A549 (cell line): Measurements from ENCODE around the gene RPL28. TPM values are rescaled to one million over a fixed set of nuclear protein-coding genes. Genes with fewer than 3 reads are reported as not detected.

ENCODE experiments used
- ATAC-seq, 2 experiments: fragments of 200-7000 bp in 1 of 2; fragments of >200 bp in 1 of 2; cut with Nextera tagmentation in 1 of 2; cut with Tn5 transposase in 1 of 2; 3 replicates each; pipeline versions ENCODE4 v1.8.0 to v1.9.1; 2018 to 2020; ENCODE audit warnings: mild to moderate bottlenecking in 1 of 2, moderate library complexity in 1 of 2
- CTCF ChIA-PET: fragments of 300-600 bp; sonication (Branson Sonifier 250); formaldehyde crosslinking; extraction: SDS; loops from one replicate; lab custom pipeline; 2021; ENCODE audit warnings: antibody characterized with exemption, inconsistent platforms; lab: Yijun Ruan, JAX
- POLR2A ChIA-PET: fragments of 350-600 bp; formaldehyde crosslinking; extraction: SDS; loops from one replicate; lab custom pipeline; 2021; ENCODE audit warnings: antibody characterized with exemption, inconsistent platforms; lab: Yijun Ruan, JAX
- DNase-seq, 2 experiments: peaks; one replicate each; pipeline versions ENCODE4 v3.0.0 to v3.0.0-alpha.2; 2011 to 2016; ENCODE audit warnings: low read depth in 1 of 2, low spot score in 1 of 2
- FAIRE-seq: peaks from 2 replicates; lab custom pipeline; 2011; peaks lifted over from hg19 to GRCh38; lab: Jason Lieb, UNC
- H3K27ac ChIP-seq, 2 experiments: fragments of >200 bp; sonication (Bioruptor Twin); formaldehyde crosslinking; 3 replicates each; pipeline ENCODE4 v1.5.1; 2016 to 2017
- H3K4me1 ChIP-seq: fragments of >200 bp; sonication (Bioruptor Twin); formaldehyde crosslinking; 3 replicates; pipeline ENCODE4 v1.6.1; 2016
- H3K4me2 ChIP-seq: fragments of >200 bp; sonication (Bioruptor Twin); formaldehyde crosslinking; 3 replicates; pipeline ENCODE4 v1.6.1; 2016
- H3K4me3 ChIP-seq: fragments of >200 bp; sonication (Bioruptor Twin); formaldehyde crosslinking; 3 replicates; pipeline ENCODE4 v1.5.1; 2016
- H3K9me3 ChIP-seq: fragments of >200 bp; sonication (Bioruptor Twin); formaldehyde crosslinking; 3 replicates; pipeline ENCODE4 v1.6.1; 2016
- BHLHE40 ChIP-seq: IDR thresholded peaks from 2 replicates; pipeline ENCODE4 v1.6.1; 2012; ENCODE audit warnings: low read depth, low read length, inconsistent platforms
- CEBPB ChIP-seq, 2 experiments: fragments of >200 bp in 1 of 2; sonication (Bioruptor Twin) in 1 of 2; formaldehyde crosslinking in 1 of 2; IDR thresholded peaks; 2 replicates each; pipeline ENCODE4 v1.6.1; 2012 to 2016
- FOSB ChIP-seq: fragments of 250-450 bp; sonication (Bioruptor Pico); IDR thresholded peaks from 2 replicates; pipeline ENCODE4 v1.5.0; 2020; ENCODE audit warnings: mild to moderate bottlenecking, moderate library complexity
- FOSL2 ChIP-seq, 2 experiments: fragments of 450-650 bp in 1 of 2; fragments of >200 bp in 1 of 2; sonication (Bioruptor Twin) in 1 of 2; formaldehyde crosslinking; IDR thresholded peaks; 2 replicates each; pipeline versions ENCODE4 v1.5.0 to v1.6.1; 2016 to 2020; ENCODE audit warnings: mild to moderate bottlenecking in 1 of 2, moderate library complexity in 1 of 2
- FOXS1 ChIP-seq: fragments of 250-450 bp; sonication (Bioruptor Pico); IDR thresholded peaks from 2 replicates; pipeline ENCODE4 v1.5.0; 2020; ENCODE audit warnings: mild to moderate bottlenecking, moderate library complexity
- GATA3 ChIP-seq: IDR thresholded peaks from 2 replicates; pipeline ENCODE4 v1.6.1; 2012; ENCODE audit warnings: borderline replicate concordance
- HDAC2 ChIP-seq: fragments of 200-600 bp; sonication (generic); IDR thresholded peaks from 2 replicates; pipeline ENCODE4 v1.6.1; 2016
- HES2 ChIP-seq: fragments of >200 bp; sonication (Bioruptor Twin); formaldehyde crosslinking; IDR thresholded peaks from 2 replicates; pipeline ENCODE4 v1.6.1; 2016
- HEYL ChIP-seq: fragments of 250-450 bp; sonication (Bioruptor Pico); IDR thresholded peaks from 2 replicates; pipeline ENCODE4 v1.8.0; 2021; ENCODE audit warnings: mild to moderate bottlenecking, moderate library complexity
- HOXB13 ChIP-seq: fragments of 250-450 bp; sonication (Bioruptor Pico); IDR thresholded peaks from 2 replicates; pipeline ENCODE4 v1.5.0; 2020; ENCODE audit warnings: low read depth, mild to moderate bottlenecking, moderate library complexity
- HOXB5 ChIP-seq: fragments of 250-450 bp; sonication (Bioruptor Pico); IDR thresholded peaks from 2 replicates; pipeline ENCODE4 v1.5.0; 2020; ENCODE audit warnings: mild to moderate bottlenecking, moderate library complexity
- JUNB ChIP-seq: fragments of >200 bp; sonication (Bioruptor Twin); formaldehyde crosslinking; IDR thresholded peaks from 2 replicates; pipeline ENCODE4 v1.6.1; 2016
- KDM1A ChIP-seq: fragments of 200-600 bp; sonication (generic); IDR thresholded peaks from 2 replicates; pipeline ENCODE4 v1.6.1; 2016; ENCODE audit warnings: low read depth, mild to moderate bottlenecking
- MYC ChIP-seq: IDR thresholded peaks from 2 replicates; pipeline ENCODE4 v1.6.1; 2012; ENCODE audit warnings: mild to moderate bottlenecking, inconsistent platforms, low read length, improper control_type of control experiment, borderline replicate concordance
- NPAS2 ChIP-seq: fragments of 250-450 bp; sonication (Bioruptor Pico); IDR thresholded peaks from 2 replicates; pipeline ENCODE4 v1.8.0; 2022; ENCODE audit warnings: mild to moderate bottlenecking, moderate library complexity, borderline replicate concordance
- NR3C1 ChIP-seq: fragments of >200 bp; sonication (Bioruptor Twin); formaldehyde crosslinking; IDR thresholded peaks from 3 replicates; pipeline ENCODE4 v1.6.1; 2017
- PHF8 ChIP-seq: fragments of 200-600 bp; sonication (generic); IDR thresholded peaks from 2 replicates; pipeline ENCODE4 v1.6.1; 2016; ENCODE audit warnings: low read depth, mild to moderate bottlenecking, antibody characterized with exemption, moderate library complexity, borderline replicate concordance
- RARB ChIP-seq: fragments of 250-450 bp; sonication (Bioruptor Pico); IDR thresholded peaks from 2 replicates; pipeline ENCODE4 v1.8.0; 2021; ENCODE audit warnings: mild to moderate bottlenecking, moderate library complexity
- RCOR1 ChIP-seq: fragments of 150-350 bp; IDR thresholded peaks from 2 replicates; pipeline ENCODE4 v1.6.1; 2014; ENCODE audit warnings: antibody characterized with exemption, low read length, low read depth
- RFX5 ChIP-seq: fragments of 450-650 bp; IDR thresholded peaks from 2 replicates; pipeline ENCODE4 v1.7.1; 2014; ENCODE audit warnings: antibody characterized with exemption, mild to moderate bottlenecking, moderate library complexity
- RNF2 ChIP-seq: fragments of 200-600 bp; sonication (generic); IDR thresholded peaks from 2 replicates; pipeline ENCODE4 v1.6.1; 2016; ENCODE audit warnings: low read depth, mild to moderate bottlenecking, antibody characterized with exemption, moderate library complexity, borderline replicate concordance
- USF2 ChIP-seq: fragments of 450-650 bp; IDR thresholded peaks from 2 replicates; pipeline ENCODE4 v1.6.1; 2014; ENCODE audit warnings: antibody characterized with exemption
- ZC3H11A ChIP-seq: fragments of 450-650 bp; IDR thresholded peaks from 2 replicates; pipeline ENCODE4 v1.6.1; 2014; ENCODE audit warnings: antibody characterized with exemption, mild to moderate bottlenecking
- ZSCAN20 ChIP-seq: fragments of 250-450 bp; sonication (Bioruptor Pico); IDR thresholded peaks from 2 replicates; pipeline ENCODE4 v1.8.0; 2022; ENCODE audit warnings: mild to moderate bottlenecking, moderate library complexity
- WGBS: methylation state at CpG from one replicate; pipeline ENCODE4 v1.1.6; 2017; ENCODE audit errors: missing lambda C conversion rate; 5-methylcytosine and 5-hydroxymethylcytosine counted together
- polyA plus RNA-seq, 4 experiments: library from polyadenylated mRNA; depleted of rRNA in 3 of 4; stranded (reverse); fragments of >200 nt; fragmentation: RNase III in 1 of 4; extraction: RNeasy Plus Mini Kit Qiagen cat#74134 plus additional on column Dnase treatment in 1 of 4; gene quantifications; 2 replicates in 3 of 4; 3 replicates in 1 of 4; pipeline ENCODE4 v1.2.3, GENCODE V29; 2011 to 2017
- TF ChIP-seq, protein P1 (sequence below): fragments of 150-350 bp; IDR thresholded peaks from 2 replicates; pipeline ENCODE4 v1.6.1; 2014; ENCODE audit warnings: low read depth, mild to moderate bottlenecking, low read length
- TF ChIP-seq, protein P2 (sequence below): IDR thresholded peaks from 2 replicates; pipeline ENCODE4 v1.6.1; 2012
- TF ChIP-seq, protein P3 (sequence below): fragments of 200-600 bp; sonication (generic); IDR thresholded peaks from 2 replicates; pipeline ENCODE4 v1.6.1; 2016; ENCODE audit warnings: antibody characterized with exemption, mild to moderate bottlenecking, moderate library complexity

Gene RPL28
- polyA plus RNA-seq, 2 of the 4 experiments (the other 2 are of a cell fraction) = 329 to 2,037 TPM

DNA sequence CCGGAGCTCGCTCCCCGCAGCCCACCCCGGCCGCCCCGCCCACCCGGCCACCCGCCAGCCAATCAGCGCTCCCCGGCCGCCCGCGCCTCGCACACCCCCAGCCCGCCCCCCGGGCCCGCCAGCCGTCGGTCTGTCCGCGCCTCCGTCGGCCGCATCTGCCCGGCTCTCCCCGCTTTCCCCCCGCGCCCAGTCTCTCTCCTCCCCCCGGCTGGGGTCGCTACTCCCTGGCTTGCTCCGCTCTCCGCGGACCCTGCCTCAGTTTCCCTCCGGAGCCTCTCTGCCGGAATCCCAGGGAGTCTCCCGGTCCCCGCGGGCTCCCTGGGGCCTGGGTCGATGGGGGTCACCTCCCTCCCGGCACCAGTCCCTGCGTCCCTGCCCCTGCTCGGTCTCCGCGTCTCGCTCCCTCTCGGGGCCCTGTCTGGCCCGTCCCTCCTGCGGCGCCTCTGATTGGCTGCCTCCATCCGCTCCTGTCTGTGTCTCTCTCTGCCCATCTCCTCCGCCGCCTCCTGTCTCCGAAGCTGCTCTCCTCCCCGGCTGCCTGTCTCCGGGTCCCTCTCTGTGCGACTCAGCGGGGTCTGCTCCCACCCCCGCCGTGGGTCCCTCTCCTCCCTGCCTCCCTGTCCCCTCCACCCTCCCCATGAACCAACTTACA is 16.0 kb upstream of the RPL28 start (continued):
- TF ChIP-seq USF2 (no peak), GATA3 (peak; percentile 26; the same call in 1 of the 2 replicates), NR3C1 (no peak), FOSB (CRISPR knock-in tag) (peak; percentile 86; the same call in 1 of the 2 replicates), MYC (no peak), FOSL2 (IDR thresholded peaks at IDR 0.05) (no peak), FOSL2 (CRISPR knock-in tag; IDR thresholded peaks at IDR 0.05) (no peak), RARB (peak; percentile 91), FOXS1 (CRISPR knock-in tag) (no peak)
- TF ChIP-seq, protein P1, sequence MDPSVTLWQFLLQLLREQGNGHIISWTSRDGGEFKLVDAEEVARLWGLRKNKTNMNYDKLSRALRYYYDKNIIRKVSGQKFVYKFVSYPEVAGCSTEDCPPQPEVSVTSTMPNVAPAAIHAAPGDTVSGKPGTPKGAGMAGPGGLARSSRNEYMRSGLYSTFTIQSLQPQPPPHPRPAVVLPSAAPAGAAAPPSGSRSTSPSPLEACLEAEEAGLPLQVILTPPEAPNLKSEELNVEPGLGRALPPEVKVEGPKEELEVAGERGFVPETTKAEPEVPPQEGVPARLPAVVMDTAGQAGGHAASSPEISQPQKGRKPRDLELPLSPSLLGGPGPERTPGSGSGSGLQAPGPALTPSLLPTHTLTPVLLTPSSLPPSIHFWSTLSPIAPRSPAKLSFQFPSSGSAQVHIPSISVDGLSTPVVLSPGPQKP = no peak

DNA sequence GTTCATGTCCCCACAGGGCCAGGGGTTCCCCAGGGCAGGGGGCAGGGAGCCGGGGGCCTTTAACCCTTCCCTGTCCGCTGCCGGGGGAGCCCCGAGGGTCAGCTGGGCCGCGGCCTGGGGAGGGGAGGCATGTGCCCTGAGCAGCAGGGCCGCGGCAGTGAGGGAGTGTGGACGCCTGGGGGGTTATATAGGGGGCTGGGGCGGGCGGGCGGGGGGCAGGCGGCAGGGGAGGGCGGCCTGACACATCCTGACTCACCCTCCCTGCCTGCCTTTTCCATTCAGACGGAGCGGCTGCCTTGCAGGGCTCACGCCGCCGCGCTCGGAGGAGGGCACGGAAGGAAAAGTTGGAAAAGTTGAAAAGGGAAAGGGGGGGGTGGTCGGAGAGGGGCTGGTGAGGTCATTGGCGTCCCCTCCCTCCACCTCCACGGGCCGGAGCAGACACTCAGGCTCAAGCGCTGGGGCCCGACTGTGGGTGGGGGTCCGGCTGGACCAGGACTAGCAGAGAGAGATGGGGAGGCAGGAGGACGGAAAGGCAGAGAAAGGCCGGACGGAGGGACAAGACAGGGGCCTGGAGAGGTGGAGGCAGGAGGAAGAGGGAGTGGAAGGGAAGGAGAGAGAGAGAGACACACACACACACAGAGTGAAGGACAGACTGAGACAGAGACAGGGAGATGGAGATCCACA is 15.3 kb upstream of the RPL28 start, which contains the start of gene IL11:
TSS of gene IL11 (minus strand) at position 159 of the 684 bp plus-strand sequence. CDS start at position 6, 153 bp downstream.
- ATAC-seq = peak; percentile 12 to 23
- Histone ChIP-seq H3K9me3 (no peaks in the 10 kb centered on the region), H3K4me2 (peak within 1 kb of the TSS; percentile 93), H3K4me1 (peaks cover 65% of the 10 kb centered on the region), H3K4me3 (peak within 1 kb of the TSS; percentile 85), H3K27ac (peak within 1 kb of the TSS; percentile 91 to 96)
- CTCF ChIA-PET = interaction anchor here (0.7 to 3.5 kb wide), 7 partner anchors 11 to 210 kb away, joined by 3 to 20 read pairs (median 7); partner anchors contain the start of gene TMEM238
- no peak for FAIRE-seq
- 11% methylated on average over 19 of the region's 32 CpGs for WGBS
- peak; percentile 65 to 67 for DNase-seq
- POLR2A ChIA-PET = interaction anchor here (1.2 to 2.8 kb wide), 3 partner anchors 14 to 31 kb away, joined by 3 to 13 read pairs (median 8); partner anchors contain the start of genes KMT5C and TMEM238
- TF ChIP-seq KDM1A (no peak), RNF2 (no peak), BHLHE40 (no peak), CEBPB (IDR thresholded peaks at IDR 0.05) (no peak), PHF8 (no peak), MYC (no peak), NPAS2 (CRISPR knock-in tag) (no peak), JUNB (peak; percentile 56), FOSL2 (IDR thresholded peaks at IDR 0.05) (peak; percentile 73), FOSL2 (CRISPR knock-in tag; IDR thresholded peaks at IDR 0.05) (no peak; the same call in 1 of the 2 replicates), RCOR1 (no peak), HEYL (CRISPR knock-in tag) (no peak), USF2 (no peak), RFX5 (no peak), ZSCAN20 (CRISPR knock-in tag) (no peak), HOXB13 (CRISPR knock-in tag) (peak; percentile 10; the same call in 1 of the 2 replicates), HDAC2 (no peak), HES2 (no peak), HOXB5 (CRISPR knock-in tag) (no peak; the same call in 1 of the 2 replicates), ZC3H11A (no peak)
- TF ChIP-seq, protein P1 = no peak
- TF ChIP-seq, protein P2, sequence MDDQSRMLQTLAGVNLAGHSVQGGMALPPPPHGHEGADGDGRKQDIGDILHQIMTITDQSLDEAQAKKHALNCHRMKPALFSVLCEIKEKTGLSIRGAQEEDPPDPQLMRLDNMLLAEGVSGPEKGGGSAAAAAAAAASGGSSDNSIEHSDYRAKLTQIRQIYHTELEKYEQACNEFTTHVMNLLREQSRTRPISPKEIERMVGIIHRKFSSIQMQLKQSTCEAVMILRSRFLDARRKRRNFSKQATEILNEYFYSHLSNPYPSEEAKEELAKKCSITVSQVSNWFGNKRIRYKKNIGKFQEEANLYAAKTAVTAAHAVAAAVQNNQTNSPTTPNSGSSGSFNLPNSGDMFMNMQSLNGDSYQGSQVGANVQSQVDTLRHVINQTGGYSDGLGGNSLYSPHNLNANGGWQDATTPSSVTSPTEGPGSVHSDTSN = no peak
- TF ChIP-seq, protein P3, sequence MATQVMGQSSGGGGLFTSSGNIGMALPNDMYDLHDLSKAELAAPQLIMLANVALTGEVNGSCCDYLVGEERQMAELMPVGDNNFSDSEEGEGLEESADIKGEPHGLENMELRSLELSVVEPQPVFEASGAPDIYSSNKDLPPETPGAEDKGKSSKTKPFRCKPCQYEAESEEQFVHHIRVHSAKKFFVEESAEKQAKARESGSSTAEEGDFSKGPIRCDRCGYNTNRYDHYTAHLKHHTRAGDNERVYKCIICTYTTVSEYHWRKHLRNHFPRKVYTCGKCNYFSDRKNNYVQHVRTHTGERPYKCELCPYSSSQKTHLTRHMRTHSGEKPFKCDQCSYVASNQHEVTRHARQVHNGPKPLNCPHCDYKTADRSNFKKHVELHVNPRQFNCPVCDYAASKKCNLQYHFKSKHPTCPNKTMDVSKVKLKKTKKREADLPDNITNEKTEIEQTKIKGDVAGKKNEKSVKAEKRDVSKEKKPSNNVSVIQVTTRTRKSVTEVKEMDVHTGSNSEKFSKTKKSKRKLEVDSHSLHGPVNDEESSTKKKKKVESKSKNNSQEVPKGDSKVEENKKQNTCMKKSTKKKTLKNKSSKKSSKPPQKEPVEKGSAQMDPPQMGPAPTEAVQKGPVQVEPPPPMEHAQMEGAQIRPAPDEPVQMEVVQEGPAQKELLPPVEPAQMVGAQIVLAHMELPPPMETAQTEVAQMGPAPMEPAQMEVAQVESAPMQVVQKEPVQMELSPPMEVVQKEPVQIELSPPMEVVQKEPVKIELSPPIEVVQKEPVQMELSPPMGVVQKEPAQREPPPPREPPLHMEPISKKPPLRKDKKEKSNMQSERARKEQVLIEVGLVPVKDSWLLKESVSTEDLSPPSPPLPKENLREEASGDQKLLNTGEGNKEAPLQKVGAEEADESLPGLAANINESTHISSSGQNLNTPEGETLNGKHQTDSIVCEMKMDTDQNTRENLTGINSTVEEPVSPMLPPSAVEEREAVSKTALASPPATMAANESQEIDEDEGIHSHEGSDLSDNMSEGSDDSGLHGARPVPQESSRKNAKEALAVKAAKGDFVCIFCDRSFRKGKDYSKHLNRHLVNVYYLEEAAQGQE = no peak
